Measurements from ENCODE around the gene PJA1.

Gene PJA1

GRCh38 chrX:69163936-69164741 is 1.1 kb downstream of the PJA1 start:
- peak; percentile 1 for DNase-seq

- DNase-seq, result no peak
Observed at GRCh38 chrX:69162361-69162865, 2.8 kb downstream of the PJA1 start.

- no peak for DNase-seq
Observed at GRCh38 chrX:69161786-69162349, 3.4 kb downstream of the PJA1 start.

GRCh38 chrX:69161371-69161770 is 3.9 kb downstream of the PJA1 start:
- DNase-seq, result no peak

GRCh38 chrX:69158166-69158980 is 6.9 kb downstream of the PJA1 start:
- peak; percentile 67 for DNase-seq

- no peak for DNase-seq
Observed at GRCh38 chrX:69156638-69157037, 8.6 kb downstream of the PJA1 start.

- no peak for DNase-seq
Observed at GRCh38 chrX:69155786-69156520, 9.3 kb downstream of the PJA1 start.

- DNase-seq, result no peak
Observed at GRCh38 chrX:69154051-69154450, 11.2 kb downstream of the PJA1 start.

GRCh38 chrX:69153060-69153730 is 12.1 kb downstream of the PJA1 start:
- no peak for DNase-seq

GRCh38 chrX:69152417-69152841 is 12.8 kb downstream of the PJA1 start:
- DNase-seq, result peak; percentile 19

GRCh38 chrX:69151866-69152284 is 13.4 kb downstream of the PJA1 start:
- DNase-seq, result no peak

- no peak for DNase-seq
Observed at GRCh38 chrX:69150281-69150960, 14.8 kb downstream of the PJA1 start.

GRCh38 chrX:69149466-69150280 is 15.6 kb downstream of the PJA1 start:
- no peak for DNase-seq

- no peak for DNase-seq
Observed at GRCh38 chrX:69148946-69149345, 16.3 kb downstream of the PJA1 start.

- DNase-seq, result no peak
Observed at GRCh38 chrX:69146739-69147138, 18.5 kb downstream of the PJA1 start.

- no peak for DNase-seq
Observed at GRCh38 chrX:69145714-69146113, 19.5 kb downstream of the PJA1 start.

- no peak for DNase-seq
Observed at GRCh38 chrX:69144838-69145680, 20.2 kb downstream of the PJA1 start.

- no peak for DNase-seq
Observed at GRCh38 chrX:69143530-69143929, 21.7 kb downstream of the PJA1 start.

- no peak for DNase-seq
Observed at GRCh38 chrX:69142788-69143469, 22.3 kb downstream of the PJA1 start.
